IPS-20b (cell line): ENCODE data around the gene NCBP2L.

Source experiments
- H3K27ac ChIP-seq: one replicate; pipeline ENCODE4 v1.5.1; 2013; ENCODE audit warnings: low read length
- H3K27me3 ChIP-seq: 2 replicates; pipeline ENCODE4 v1.6.1; 2013; ENCODE audit warnings: mild to moderate bottlenecking, low read length, inconsistent platforms; ENCODE audit not compliant: insufficient read depth
- H3K36me3 ChIP-seq: 2 replicates; pipeline ENCODE4 v1.6.1; 2013; ENCODE audit warnings: low read depth, mild to moderate bottlenecking, inconsistent platforms, low read length, moderate library complexity; ENCODE audit not compliant: insufficient read depth
- H3K4me1 ChIP-seq: 2 replicates; pipeline ENCODE4 v1.6.1; 2013; ENCODE audit warnings: mild to moderate bottlenecking, control low read depth, inconsistent platforms, low read length, moderate library complexity; ENCODE audit not compliant: insufficient read depth
- H3K4me3 ChIP-seq: 2 replicates; pipeline ENCODE4 v1.5.1; 2013; ENCODE audit warnings: mild to moderate bottlenecking, low read length, inconsistent platforms
- H3K9ac ChIP-seq: 2 replicates; pipeline ENCODE4 v1.6.1; 2013; ENCODE audit warnings: low read depth, mild to moderate bottlenecking, inconsistent platforms, low read length, moderate library complexity
- H3K9me3 ChIP-seq: 2 replicates; pipeline ENCODE4 v1.6.1; 2013; ENCODE audit warnings: mild to moderate bottlenecking, low read depth, low read length, inconsistent platforms; ENCODE audit not compliant: insufficient read depth

The NCBP2L gene

GRCh38 chrX:107739541-107739940 lies 38.0 kb upstream of the NCBP2L start:
- Histone ChIP-seq H3K4me3 (no peak overlapping the region), H3K9me3 (no peaks in the 10 kb centered on the region), H3K36me3 (no peaks in the 10 kb centered on the region), H3K27me3 (peaks cover 5% of the 10 kb centered on the region; the same call in 1 of the 2 replicates), H3K4me1 (peaks cover 13% of the 10 kb centered on the region), H3K27ac (no peak overlapping the region), H3K9ac (no peak overlapping the region)

- H3K36me3 ChIP-seq, result no peaks in the 10 kb centered on the region
- peaks cover 13% of the 10 kb centered on the region for H3K4me1 ChIP-seq
- H3K4me3 ChIP-seq, result peak overlapping the region; percentile 66
- H3K27ac ChIP-seq, result no peak overlapping the region
- H3K27me3 ChIP-seq, result peaks cover 5% of the 10 kb centered on the region; the same call in 1 of the 2 replicates
- no peaks in the 10 kb centered on the region for H3K9me3 ChIP-seq
- peak overlapping the region; percentile 55; the same call in 1 of the 2 replicates for H3K9ac ChIP-seq
Observed at GRCh38 chrX:107741404-107741790, 36.1 kb upstream of the NCBP2L start.

DNA sequence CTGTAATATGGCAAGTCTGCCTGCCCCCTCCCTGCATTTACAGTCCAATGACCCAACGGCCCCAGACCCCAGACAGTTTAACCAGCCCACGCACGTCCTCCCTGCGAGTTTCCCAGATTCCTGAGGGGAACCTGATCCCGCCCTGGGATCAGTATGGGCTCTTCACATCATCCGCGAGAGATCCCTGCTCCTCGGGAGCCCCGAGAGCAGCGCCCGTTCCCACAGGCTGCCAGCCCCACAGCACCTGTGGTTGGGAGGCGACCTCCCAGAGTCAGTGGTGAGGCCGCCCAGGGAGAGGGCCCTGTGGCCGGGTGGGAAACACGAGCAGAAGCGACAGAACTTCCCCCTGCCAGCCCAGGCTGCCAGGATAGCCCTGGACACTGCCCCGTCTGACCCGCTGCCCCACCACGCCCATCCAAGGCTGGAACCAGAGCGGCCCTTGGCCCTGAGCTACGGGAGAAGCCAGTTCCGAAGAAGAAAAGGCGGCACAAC lies 34.8 kb upstream of the NCBP2L start:
- Histone ChIP-seq H3K27me3 (peaks cover 5% of the 10 kb centered on the region; the same call in 1 of the 2 replicates), H3K4me1 (peaks cover 9% of the 10 kb centered on the region), H3K9me3 (no peaks in the 10 kb centered on the region), H3K9ac (peak overlapping the region; percentile 53; the same call in 1 of the 2 replicates), H3K27ac (no peak overlapping the region), H3K4me3 (peak overlapping the region; percentile 66; the same call in 1 of the 2 replicates), H3K36me3 (no peaks in the 10 kb centered on the region)

GRCh38 chrX:107743995-107744394 lies 33.5 kb upstream of the NCBP2L start:
- Histone ChIP-seq H3K4me1 (peaks cover 9% of the 10 kb centered on the region), H3K27me3 (peaks cover 5% of the 10 kb centered on the region; the same call in 1 of the 2 replicates), H3K9ac (no peak overlapping the region), H3K9me3 (no peaks in the 10 kb centered on the region), H3K4me3 (no peak overlapping the region), H3K27ac (no peak overlapping the region), H3K36me3 (no peaks in the 10 kb centered on the region)

- H3K27ac ChIP-seq, result no peak overlapping the region
- peaks cover 5% of the 10 kb centered on the region; the same call in 1 of the 2 replicates for H3K27me3 ChIP-seq
- no peak overlapping the region for H3K4me3 ChIP-seq
- no peaks in the 10 kb centered on the region for H3K36me3 ChIP-seq
- H3K9me3 ChIP-seq, result no peaks in the 10 kb centered on the region
- peaks cover 9% of the 10 kb centered on the region for H3K4me1 ChIP-seq
- no peak overlapping the region for H3K9ac ChIP-seq
Observed at GRCh38 chrX:107744868-107745267, 32.7 kb upstream of the NCBP2L start.

- no peak overlapping the region for H3K9ac ChIP-seq
- H3K9me3 ChIP-seq, result no peaks in the 10 kb centered on the region
- no peaks in the 10 kb centered on the region for H3K36me3 ChIP-seq
- peaks cover 9% of the 10 kb centered on the region for H3K4me1 ChIP-seq
- no peaks in the 10 kb centered on the region for H3K27me3 ChIP-seq
- no peak overlapping the region for H3K27ac ChIP-seq
- H3K4me3 ChIP-seq, result no peak overlapping the region
Observed at GRCh38 chrX:107747596-107748161, 29.9 kb upstream of the NCBP2L start.

DNA sequence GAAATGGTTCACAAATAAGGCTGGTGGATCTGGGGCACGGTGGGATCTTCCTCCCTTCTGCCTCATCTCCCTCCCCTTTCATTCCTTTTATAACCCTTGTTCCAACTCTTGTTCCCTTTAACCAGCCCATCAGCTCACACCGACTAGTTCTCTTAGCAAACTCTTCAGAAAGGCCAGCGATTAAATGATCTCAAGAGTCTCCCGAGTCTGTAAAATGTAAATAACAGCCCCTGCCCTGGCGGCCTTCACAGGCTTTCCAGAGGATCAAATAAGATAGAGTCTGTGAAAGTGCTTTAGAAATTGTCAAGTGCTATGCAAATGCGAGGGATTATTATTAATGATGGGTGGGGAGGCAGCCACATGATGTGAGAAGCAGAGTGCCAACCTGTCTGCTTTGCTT lies 29.0 kb upstream of the NCBP2L start:
- Histone ChIP-seq H3K4me3 (no peak overlapping the region), H3K4me1 (peaks cover 8% of the 10 kb centered on the region), H3K9ac (no peak overlapping the region), H3K36me3 (no peaks in the 10 kb centered on the region), H3K27me3 (no peaks in the 10 kb centered on the region), H3K9me3 (no peaks in the 10 kb centered on the region), H3K27ac (no peak overlapping the region)

GRCh38 chrX:107750263-107750662 lies 27.3 kb upstream of the NCBP2L start:
- H3K9me3 ChIP-seq, result no peaks in the 10 kb centered on the region
- H3K27me3 ChIP-seq, result no peaks in the 10 kb centered on the region
- no peak overlapping the region for H3K4me3 ChIP-seq
- H3K27ac ChIP-seq, result no peak overlapping the region
- H3K4me1 ChIP-seq, result peaks cover 8% of the 10 kb centered on the region
- no peak overlapping the region for H3K9ac ChIP-seq
- no peaks in the 10 kb centered on the region for H3K36me3 ChIP-seq

- Histone ChIP-seq H3K4me1 (peaks cover 8% of the 10 kb centered on the region), H3K27me3 (no peaks in the 10 kb centered on the region), H3K36me3 (no peaks in the 10 kb centered on the region), H3K9ac (no peak overlapping the region), H3K4me3 (no peak overlapping the region), H3K9me3 (no peaks in the 10 kb centered on the region), H3K27ac (no peak overlapping the region)
Observed at GRCh38 chrX:107750861-107751445, 26.6 kb upstream of the NCBP2L start.

DNA sequence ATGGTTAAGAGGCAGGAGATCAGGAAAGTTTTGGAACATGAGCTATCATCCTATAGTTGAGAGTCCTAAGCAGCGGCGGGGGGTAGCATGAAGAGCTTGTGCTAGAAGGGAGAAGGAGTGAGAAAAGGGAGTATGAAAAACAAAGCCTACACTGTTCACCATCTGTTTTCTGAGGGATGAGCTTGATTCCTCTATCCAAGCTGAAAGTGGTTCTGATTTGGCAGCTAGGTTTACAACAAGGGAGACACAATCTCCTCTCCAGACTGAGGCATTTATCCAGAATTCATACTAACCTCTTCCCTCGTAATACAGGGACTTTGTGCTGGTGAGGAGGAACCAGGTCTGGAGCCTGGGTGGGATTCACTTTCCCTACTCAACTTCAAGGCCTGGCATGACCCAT lies 25.5 kb upstream of the NCBP2L start:
- Histone ChIP-seq H3K36me3 (no peaks in the 10 kb centered on the region), H3K9me3 (no peaks in the 10 kb centered on the region), H3K9ac (no peak overlapping the region), H3K4me3 (no peak overlapping the region), H3K4me1 (peaks cover 8% of the 10 kb centered on the region), H3K27ac (no peak overlapping the region), H3K27me3 (no peaks in the 10 kb centered on the region)

DNA sequence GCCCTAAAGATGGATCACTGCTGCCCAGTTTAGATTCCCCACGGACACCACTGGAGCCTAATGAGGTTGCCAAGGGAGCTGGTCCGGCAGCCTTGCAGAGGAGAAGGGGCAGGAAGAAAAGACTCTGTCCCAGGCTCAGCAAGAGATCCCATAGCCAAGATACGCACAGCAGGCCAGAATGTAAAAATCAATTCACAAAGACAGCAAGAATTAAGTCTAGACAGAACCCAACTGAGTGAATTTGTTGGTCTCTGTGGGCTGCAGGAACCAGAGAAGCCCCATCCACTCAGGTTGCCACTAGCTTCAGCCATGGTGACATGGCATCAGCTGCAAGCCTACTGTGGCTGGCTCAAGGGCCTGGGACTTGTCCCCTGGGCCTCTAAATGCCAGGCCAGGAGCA lies 24.8 kb upstream of the NCBP2L start:
- no peak overlapping the region for H3K27ac ChIP-seq
- no peak overlapping the region for H3K9ac ChIP-seq
- H3K4me1 ChIP-seq, result peaks cover 8% of the 10 kb centered on the region
- H3K36me3 ChIP-seq, result no peaks in the 10 kb centered on the region
- H3K9me3 ChIP-seq, result no peaks in the 10 kb centered on the region
- H3K4me3 ChIP-seq, result no peak overlapping the region
- no peaks in the 10 kb centered on the region for H3K27me3 ChIP-seq

GRCh38 chrX:107753187-107753586 lies 24.3 kb upstream of the NCBP2L start:
- no peak overlapping the region for H3K27ac ChIP-seq
- no peaks in the 10 kb centered on the region for H3K9me3 ChIP-seq
- H3K9ac ChIP-seq, result no peak overlapping the region
- no peaks in the 10 kb centered on the region for H3K36me3 ChIP-seq
- peaks cover 8% of the 10 kb centered on the region for H3K4me1 ChIP-seq
- H3K27me3 ChIP-seq, result no peaks in the 10 kb centered on the region
- no peak overlapping the region for H3K4me3 ChIP-seq
